GM21717 (cell line): Measurements from ENCODE around the gene PPIL1.

Experiments used
- ATAC-seq: cut with Tn5 transposase; IDR thresholded peaks from one replicate; pipeline ENCODE4 v1.9.1; 2021; ENCODE audit warnings: mild to moderate bottlenecking, moderate library complexity; ENCODE audit not compliant: unreplicated experiment

PPIL1 gene

GRCh38 chr6:36856277-36856676 lies 18.3 kb downstream of the PPIL1 start:
- no peak for ATAC-seq

GRCh38 chr6:36855750-36856149 lies 18.9 kb downstream of the PPIL1 start:
- no peak for ATAC-seq

- no peak for ATAC-seq
Measured at GRCh38 chr6:36853325-36853724, 21.3 kb downstream of the PPIL1 start.

- no peak for ATAC-seq
Measured at GRCh38 chr6:36852481-36853147, 22.0 kb downstream of the PPIL1 start.

GRCh38 chr6:36851626-36852025 lies 23.0 kb downstream of the PPIL1 start:
- ATAC-seq, result no peak

- no peak for ATAC-seq
Measured at GRCh38 chr6:36851149-36851614, 23.4 kb downstream of the PPIL1 start.

- no peak for ATAC-seq
Measured at GRCh38 chr6:36850021-36850420, 24.6 kb downstream of the PPIL1 start.

GRCh38 chr6:36848658-36849441 lies 25.8 kb downstream of the PPIL1 start:
- no peak for ATAC-seq

GRCh38 chr6:36847991-36848390 lies 26.6 kb downstream of the PPIL1 start:
- ATAC-seq, result no peak

- ATAC-seq, result no peak
Measured at GRCh38 chr6:36847152-36847551, 27.5 kb downstream of the PPIL1 start.

GRCh38 chr6:36845233-36845632 lies 29.4 kb downstream of the PPIL1 start:
- no peak for ATAC-seq

GRCh38 chr6:36844232-36845170 lies 30.1 kb downstream of the PPIL1 start:
- ATAC-seq, result no peak

- ATAC-seq, result no peak
Measured at GRCh38 chr6:36843170-36843569, 31.4 kb downstream of the PPIL1 start.

GRCh38 chr6:36841756-36842155 lies 32.8 kb downstream of the PPIL1 start:
- ATAC-seq, result no peak

GRCh38 chr6:36840432-36841403 lies 33.9 kb downstream of the PPIL1 start:
- ATAC-seq, result no peak

GRCh38 chr6:36839749-36840431 lies 34.7 kb downstream of the PPIL1 start:
- no peak for ATAC-seq

GRCh38 chr6:36838896-36839748 lies 35.5 kb downstream of the PPIL1 start, which contains the start of gene CPNE5:
Gene CPNE5 (minus strand): TSS chr6:36839444. CDS start chr6:36839377, 67 bp downstream.
- no peak for ATAC-seq

- no peak for ATAC-seq
Measured at GRCh38 chr6:36837686-36838085, 36.9 kb downstream of the PPIL1 start.

GRCh38 chr6:36837022-36837339 lies 37.6 kb downstream of the PPIL1 start:
- ATAC-seq, result no peak
